Epithelial cell of proximal tubule (primary cell): ENCODE measurements around the gene JDP2. TPM values are rescaled to one million over a fixed set of nuclear protein-coding genes. Genes with fewer than 3 reads are reported as not detected.

ENCODE experiments used
- DNase-seq: peaks from one replicate; pipeline ENCODE4 v3.0.0-alpha.2; 2011; ENCODE audit warnings: low read depth
- H3K4me3 ChIP-seq: 2 replicates; pipeline ENCODE4 v1.5.1; 2011; ENCODE audit warnings: low read depth, mild to moderate bottlenecking, low read length
- CTCF ChIP-seq: conservative IDR thresholded peaks from 2 replicates; pipeline ENCODE4 v1.5.1; 2012; ENCODE audit warnings: low read depth, mild to moderate bottlenecking, low read length
- total RNA-seq: library from RNA; depleted of rRNA; stranded (reverse); fragments of >200 nt; gene quantifications from 2 replicates; pipeline ENCODE4 v1.2.3, GENCODE V29; 2015

JDP2 gene
- total RNA-seq, 1 donor from 2014 or later: 16.6 TPM

GRCh38 chr14:75459099-75459741 lies 31.4 kb downstream of the JDP2 start:
- H3K4me3 ChIP-seq: no peak overlapping the region
- peak; percentile 1 for TF ChIP-seq CTCF
- no peak for DNase-seq

GRCh38 chr14:75459791-75460190 lies 32.0 kb downstream of the JDP2 start:
- DNase-seq: no peak
- no peak overlapping the region for H3K4me3 ChIP-seq
- TF ChIP-seq CTCF: no peak

- DNase-seq: no peak
- TF ChIP-seq CTCF: no peak
- H3K4me3 ChIP-seq: no peak overlapping the region
Measured at GRCh38 chr14:75460394-75460793, 32.6 kb downstream of the JDP2 start.

GRCh38 chr14:75461303-75461702 lies 33.5 kb downstream of the JDP2 start:
- no peak overlapping the region for H3K4me3 ChIP-seq
- DNase-seq: no peak
- no peak for TF ChIP-seq CTCF

GRCh38 chr14:75461755-75462349 lies 34.0 kb downstream of the JDP2 start:
- H3K4me3 ChIP-seq: no peak overlapping the region
- DNase-seq: no peak
- TF ChIP-seq CTCF: no peak

GRCh38 chr14:75464626-75465025 lies 36.8 kb downstream of the JDP2 start:
- no peak for TF ChIP-seq CTCF
- DNase-seq: no peak
- H3K4me3 ChIP-seq: no peak overlapping the region

GRCh38 chr14:75467763-75468162 lies 39.9 kb downstream of the JDP2 start:
- TF ChIP-seq CTCF: no peak
- H3K4me3 ChIP-seq: no peak overlapping the region
- no peak for DNase-seq
